ENCODE results near the gene PDGFRB.

The PDGFRB gene

GRCh38 chr5:150125334-150125733, 30.3 kb downstream of the PDGFRB start (continued):
- TF ChIP-seq, protein P1, sequence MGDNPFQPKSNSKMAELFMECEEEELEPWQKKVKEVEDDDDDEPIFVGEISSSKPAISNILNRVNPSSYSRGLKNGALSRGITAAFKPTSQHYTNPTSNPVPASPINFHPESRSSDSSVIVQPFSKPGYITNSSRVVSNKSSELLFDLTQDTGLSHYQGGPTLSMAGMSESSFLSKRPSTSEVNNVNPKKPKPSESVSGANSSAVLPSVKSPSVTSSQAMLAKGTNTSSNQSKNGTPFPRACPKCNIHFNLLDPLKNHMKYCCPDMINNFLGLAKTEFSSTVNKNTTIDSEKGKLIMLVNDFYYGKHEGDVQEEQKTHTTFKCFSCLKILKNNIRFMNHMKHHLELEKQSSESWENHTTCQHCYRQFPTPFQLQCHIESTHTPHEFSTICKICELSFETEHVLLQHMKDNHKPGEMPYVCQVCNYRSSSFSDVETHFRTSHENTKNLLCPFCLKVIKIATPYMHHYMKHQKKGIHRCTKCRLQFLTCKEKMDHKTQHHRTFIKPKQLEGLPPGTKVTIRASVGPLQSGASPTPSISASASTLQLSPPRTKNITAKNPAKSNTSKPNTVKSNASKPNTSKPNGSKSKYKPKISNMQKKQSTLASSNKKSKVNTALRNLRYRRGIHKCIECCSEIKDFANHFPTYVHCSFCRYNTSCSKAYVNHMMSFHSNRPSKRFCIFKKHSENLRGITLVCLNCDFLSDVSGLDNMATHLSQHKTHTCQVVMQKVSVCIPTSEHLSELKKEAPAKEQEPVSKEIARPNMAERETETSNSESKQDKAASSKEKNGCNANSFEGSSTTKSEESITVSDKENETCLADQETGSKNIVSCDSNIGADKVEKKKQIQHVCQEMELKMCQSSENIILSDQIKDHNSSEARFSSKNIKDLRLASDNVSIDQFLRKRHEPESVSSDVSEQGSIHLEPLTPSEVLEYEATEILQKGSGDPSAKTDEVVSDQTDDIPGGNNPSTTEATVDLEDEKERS (tag by site-specific recombination; IDR thresholded peaks at IDR 0.05), result no peak

DNA sequence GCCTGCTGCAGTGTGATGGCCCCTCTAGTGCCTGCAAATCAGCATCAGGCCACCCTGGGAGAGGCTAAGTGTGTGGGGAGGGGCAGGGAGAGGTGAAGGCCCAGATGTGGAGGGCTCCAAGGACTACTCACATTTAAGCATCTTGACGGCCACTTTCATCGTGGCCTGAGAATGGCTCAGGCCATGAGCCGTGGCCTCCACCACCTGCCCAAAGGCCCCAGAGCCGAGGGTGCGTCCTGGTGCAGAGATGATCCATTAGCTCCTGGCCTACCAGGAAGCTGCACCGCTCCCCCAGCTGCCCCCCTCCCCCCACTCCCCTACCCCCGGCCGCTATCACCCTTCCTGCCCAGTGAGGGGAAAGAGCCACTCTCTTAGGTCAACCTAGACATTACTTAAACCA, 31.0 kb downstream of the PDGFRB start:
- Histone ChIP-seq H3K27ac (ENCODE audit: extremely low read depth, low read depth, low read length) (no peak overlapping the region), H3K9me3 (ENCODE audit: control insufficient read depth, insufficient read depth, low read depth, low read length) (no peaks in the 10 kb centered on the region), H3K36me3 (ENCODE audit: control insufficient read depth in 2 of 2, insufficient read depth in 1 of 2, low read length in 2 of 2) (no peaks in the 10 kb centered on the region), H3K4me1 (ENCODE audit: control insufficient read depth, insufficient read depth, low read length) (no peaks in the 10 kb centered on the region), H3K4me3 (ENCODE audit: low read depth, low read length) (no peak overlapping the region)
- CTCF ChIA-PET, result interaction anchor here (1.5 kb wide), 1 partner anchor 290 kb away, joined by 3 read pairs; no protein-coding TSS in a partner anchor
- TF ChIP-seq TCF7L2 (IDR thresholded peaks at IDR 0.05; ENCODE audit: borderline replicate concordance, low read depth, low read length) (no peak), ZNF549 (tag by site-specific recombination; IDR thresholded peaks at IDR 0.05) (no peak), ZNF501 (tag by site-specific recombination; IDR thresholded peaks at IDR 0.05) (no peak), ZNF510 (tag by site-specific recombination; IDR thresholded peaks at IDR 0.05; ENCODE audit: insufficient replicate concordance) (no peak), ZNF366 (tag by site-specific recombination; conservative IDR thresholded peaks at IDR 0.05) (no peak), SP3 (tag by site-specific recombination; IDR thresholded peaks at IDR 0.05) (no peak), CTCF (tag by site-specific recombination; IDR thresholded peaks at IDR 0.05) (no peak), ZNF521 (tag by site-specific recombination; IDR thresholded peaks at IDR 0.05) (no peak), ZBTB17 (tag by site-specific recombination; IDR thresholded peaks at IDR 0.05) (no peak), REPIN1 (tag by site-specific recombination; IDR thresholded peaks at IDR 0.05; ENCODE audit: low read depth) (no peak), ZNF658 (tag by site-specific recombination; IDR thresholded peaks at IDR 0.05) (no peak)
- POLR2A ChIA-PET, result no interaction called here

DNA sequence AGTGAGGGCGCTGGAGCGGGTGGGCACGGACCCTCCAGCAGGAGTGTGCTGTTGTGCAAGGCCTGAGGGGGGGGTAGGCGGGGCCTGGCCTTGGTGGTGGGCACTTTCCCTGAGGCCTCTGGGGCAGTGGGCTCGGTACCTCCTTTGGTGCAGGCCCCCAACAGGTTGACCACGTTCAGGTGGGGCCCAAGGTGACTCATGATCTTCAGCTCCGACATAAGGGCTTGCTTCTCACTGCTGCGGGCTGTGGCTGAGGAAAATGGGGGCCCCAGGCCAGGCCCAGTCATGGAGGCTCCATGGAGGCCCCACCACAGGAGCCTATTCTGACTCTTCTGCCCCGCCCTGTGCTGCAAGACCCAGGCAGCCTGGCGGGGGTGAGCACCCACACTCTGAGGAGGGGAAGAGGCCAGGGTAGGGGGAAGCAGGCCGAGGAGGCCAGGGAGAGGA, 31.5 kb downstream of the PDGFRB start:
- Histone ChIP-seq H3K27ac (ENCODE audit: extremely low read depth, low read depth, low read length) (no peak overlapping the region), H3K36me3 (ENCODE audit: control insufficient read depth in 2 of 2, insufficient read depth in 1 of 2, low read length in 2 of 2) (no peaks in the 10 kb centered on the region), H3K9me3 (ENCODE audit: control insufficient read depth, insufficient read depth, low read depth, low read length) (no peaks in the 10 kb centered on the region), H3K4me3 (ENCODE audit: low read depth, low read length) (no peak overlapping the region), H3K4me1 (ENCODE audit: control insufficient read depth, insufficient read depth, low read length) (no peaks in the 10 kb centered on the region)
- CTCF ChIA-PET, result interaction anchor here (0.6 to 0.7 kb wide), 2 partner anchors 17 to 287 kb away, joined by 3 read pairs; no protein-coding TSS in a partner anchor
- no peak for TF ChIP-seq ZNF274 (IDR thresholded peaks at IDR 0.05; ENCODE audit: low read length)
- no peak for TF ChIP-seq ZNF274 (tag by site-specific recombination; IDR thresholded peaks at IDR 0.05; ENCODE audit: borderline replicate concordance)
- TF ChIP-seq GLI4 (tag by site-specific recombination; IDR thresholded peaks at IDR 0.05), result no peak
- TF ChIP-seq ZNF843 (tag by site-specific recombination; IDR thresholded peaks at IDR 0.05), result no peak
- POLR2A ChIA-PET, result interaction anchor here (1.1 kb wide), 1 partner anchor 24 kb away, joined by 3 read pairs; no protein-coding TSS in a partner anchor

DNA sequence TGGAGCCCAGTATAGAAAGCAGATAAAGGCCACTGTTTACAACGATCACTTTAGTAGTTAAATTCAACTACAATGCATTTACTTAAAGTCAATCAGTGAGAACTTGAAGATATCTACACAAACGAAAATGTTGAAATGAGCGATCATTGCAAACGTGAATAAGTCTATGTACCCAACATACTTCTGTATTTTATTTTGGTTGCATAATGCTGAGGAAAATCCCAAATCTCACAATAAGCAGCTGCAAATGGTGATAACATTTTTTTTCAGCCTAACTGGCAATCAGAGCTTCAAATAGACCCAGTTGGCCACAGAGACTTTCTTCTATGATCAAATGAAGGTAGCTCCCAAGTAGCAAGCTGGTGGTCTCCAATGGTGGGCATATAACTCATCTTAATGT, 32.1 kb downstream of the PDGFRB start:
- ChIA-PET POLR2A (interaction anchor here (1.1 kb wide), 1 partner anchor 23 kb away, joined by 3 read pairs; no protein-coding TSS in a partner anchor), CTCF (interaction anchor here (0.5 to 1.1 kb wide), 6 partner anchors 16 to 1166 kb away, joined by 3 to 4 read pairs (median 3); no protein-coding TSS in a partner anchor)
- no peak overlapping the region for H3K4me3 ChIP-seq (ENCODE audit: low read depth, low read length)
- no peaks in the 10 kb centered on the region for H3K36me3 ChIP-seq (ENCODE audit: control insufficient read depth in 2 of 2, insufficient read depth in 1 of 2, low read length in 2 of 2)
- no peaks in the 10 kb centered on the region for H3K9me3 ChIP-seq (ENCODE audit: control insufficient read depth, insufficient read depth, low read depth, low read length)
- H3K4me1 ChIP-seq (ENCODE audit: control insufficient read depth, insufficient read depth, low read length), result no peaks in the 10 kb centered on the region
- H3K27ac ChIP-seq (ENCODE audit: extremely low read depth, low read depth, low read length), result no peak overlapping the region
- TF ChIP-seq TRIM28 (IDR thresholded peaks at IDR 0.05; ENCODE audit: borderline replicate concordance, low read length) (no peak), KLF1 (tag by site-specific recombination; IDR thresholded peaks at IDR 0.05) (no peak), ZNF138 (tag by site-specific recombination; IDR thresholded peaks at IDR 0.05; ENCODE audit: borderline replicate concordance) (no peak), ZNF488 (tag by site-specific recombination; IDR thresholded peaks at IDR 0.05) (no peak), ZNF2 (tag by site-specific recombination; IDR thresholded peaks at IDR 0.05) (no peak), ZNF707 (tag by site-specific recombination; IDR thresholded peaks at IDR 0.05) (no peak), ZNF426 (tag by site-specific recombination; IDR thresholded peaks at IDR 0.05) (no peak)
- TF ChIP-seq, protein P2, sequence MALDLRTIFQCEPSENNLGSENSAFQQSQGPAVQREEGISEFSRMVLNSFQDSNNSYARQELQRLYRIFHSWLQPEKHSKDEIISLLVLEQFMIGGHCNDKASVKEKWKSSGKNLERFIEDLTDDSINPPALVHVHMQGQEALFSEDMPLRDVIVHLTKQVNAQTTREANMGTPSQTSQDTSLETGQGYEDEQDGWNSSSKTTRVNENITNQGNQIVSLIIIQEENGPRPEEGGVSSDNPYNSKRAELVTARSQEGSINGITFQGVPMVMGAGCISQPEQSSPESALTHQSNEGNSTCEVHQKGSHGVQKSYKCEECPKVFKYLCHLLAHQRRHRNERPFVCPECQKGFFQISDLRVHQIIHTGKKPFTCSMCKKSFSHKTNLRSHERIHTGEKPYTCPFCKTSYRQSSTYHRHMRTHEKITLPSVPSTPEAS (tag by site-specific recombination; IDR thresholded peaks at IDR 0.05), result no peak

All from HEK293 (cell line).